BE2C (cell line): Measurements from ENCODE around the gene DNAJC16.

Experiments
- DNase-seq: peaks from one replicate; pipeline ENCODE4 v3.0.0-alpha.2; 2020
- H3K27me3 ChIP-seq: fragments of 250-450 bp; sonication (Bioruptor Pico); 2 replicates; pipeline ENCODE4 v1.5.1; 2020; ENCODE audit warnings: mild to moderate bottlenecking
- H3K36me3 ChIP-seq: fragments of 250-450 bp; sonication (Bioruptor Pico); 2 replicates; pipeline ENCODE4 v1.5.1; 2020; ENCODE audit warnings: mild to moderate bottlenecking
- H3K4me1 ChIP-seq: fragments of 250-450 bp; sonication (Bioruptor Pico); 2 replicates; pipeline ENCODE4 v1.5.1; 2020
- H3K4me3 ChIP-seq: 2 replicates; pipeline ENCODE4 v1.5.1; 2011; ENCODE audit warnings: low read depth, low read length
- H3K9me3 ChIP-seq: fragments of 250-450 bp; sonication (Bioruptor Pico); 2 replicates; pipeline ENCODE4 v1.5.1; 2020
- TF ChIP-seq, protein P1 (sequence below): IDR thresholded peaks from 2 replicates; pipeline ENCODE4 v1.5.1; 2012; ENCODE audit warnings: mild to moderate bottlenecking, low read depth, low read length

Gene DNAJC16

DNA sequence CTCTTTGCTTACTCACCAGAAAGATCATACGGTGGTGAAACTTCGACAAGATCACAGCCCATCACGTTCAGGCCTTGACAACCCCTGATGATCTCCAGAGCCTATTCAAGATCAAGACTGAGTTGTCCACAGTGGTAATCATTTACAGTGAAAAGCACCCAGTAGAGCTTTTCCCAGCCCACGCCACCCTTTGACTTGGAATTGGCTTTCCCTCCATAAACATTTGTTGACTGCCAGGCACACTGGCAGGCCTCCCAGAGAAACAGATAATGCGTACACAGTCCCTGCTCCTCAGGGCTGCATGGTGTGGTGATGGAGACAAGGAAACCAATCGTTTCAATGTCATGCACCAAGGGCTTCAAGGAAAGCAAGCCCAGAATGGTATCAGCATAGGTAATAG, 48.1 kb downstream of the DNAJC16 start:
- H3K4me3 ChIP-seq: no peak overlapping the region
- TF ChIP-seq, protein P1, sequence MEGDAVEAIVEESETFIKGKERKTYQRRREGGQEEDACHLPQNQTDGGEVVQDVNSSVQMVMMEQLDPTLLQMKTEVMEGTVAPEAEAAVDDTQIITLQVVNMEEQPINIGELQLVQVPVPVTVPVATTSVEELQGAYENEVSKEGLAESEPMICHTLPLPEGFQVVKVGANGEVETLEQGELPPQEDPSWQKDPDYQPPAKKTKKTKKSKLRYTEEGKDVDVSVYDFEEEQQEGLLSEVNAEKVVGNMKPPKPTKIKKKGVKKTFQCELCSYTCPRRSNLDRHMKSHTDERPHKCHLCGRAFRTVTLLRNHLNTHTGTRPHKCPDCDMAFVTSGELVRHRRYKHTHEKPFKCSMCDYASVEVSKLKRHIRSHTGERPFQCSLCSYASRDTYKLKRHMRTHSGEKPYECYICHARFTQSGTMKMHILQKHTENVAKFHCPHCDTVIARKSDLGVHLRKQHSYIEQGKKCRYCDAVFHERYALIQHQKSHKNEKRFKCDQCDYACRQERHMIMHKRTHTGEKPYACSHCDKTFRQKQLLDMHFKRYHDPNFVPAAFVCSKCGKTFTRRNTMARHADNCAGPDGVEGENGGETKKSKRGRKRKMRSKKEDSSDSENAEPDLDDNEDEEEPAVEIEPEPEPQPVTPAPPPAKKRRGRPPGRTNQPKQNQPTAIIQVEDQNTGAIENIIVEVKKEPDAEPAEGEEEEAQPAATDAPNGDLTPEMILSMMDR: no peak
- no peak for DNase-seq
- H3K9me3 ChIP-seq: no peaks in the 10 kb centered on the region
- H3K36me3 ChIP-seq: no peaks in the 10 kb centered on the region
- H3K4me1 ChIP-seq: no peaks in the 10 kb centered on the region
- no peaks in the 10 kb centered on the region for H3K27me3 ChIP-seq

DNA sequence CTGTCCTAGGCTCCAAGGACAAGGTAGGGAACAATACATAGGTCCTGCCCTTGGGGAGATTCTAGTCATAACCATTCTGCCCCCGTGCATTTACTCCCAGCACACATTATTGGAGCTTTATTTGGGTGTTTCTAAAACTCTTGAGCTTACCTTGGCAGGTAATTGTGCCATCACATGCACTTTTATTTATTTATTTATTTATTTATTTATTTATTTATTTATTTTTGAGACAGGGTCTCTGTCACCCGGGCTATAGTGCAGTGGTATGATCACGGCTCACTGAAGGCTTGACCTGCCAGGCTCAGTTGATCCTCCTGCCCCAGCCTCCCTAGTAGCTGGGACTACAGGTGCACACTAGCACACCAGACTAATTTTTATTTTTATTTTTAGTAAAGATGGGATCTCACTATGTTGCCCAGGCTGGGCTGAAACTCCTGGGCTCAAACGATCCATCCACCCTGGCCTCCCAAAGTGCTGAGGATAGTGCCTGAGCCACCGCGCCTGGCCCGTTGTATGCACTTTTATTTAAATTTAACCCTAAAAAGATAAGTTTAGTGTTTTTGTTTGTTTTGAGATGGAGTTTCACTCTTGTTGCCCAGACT, 49.0 kb downstream of the DNAJC16 start:
- Histone ChIP-seq H3K36me3 (no peaks in the 10 kb centered on the region), H3K4me1 (no peaks in the 10 kb centered on the region), H3K4me3 (no peak overlapping the region), H3K27me3 (no peaks in the 10 kb centered on the region), H3K9me3 (no peaks in the 10 kb centered on the region)
- TF ChIP-seq, protein P1: no peak
- DNase-seq: no peak

DNA sequence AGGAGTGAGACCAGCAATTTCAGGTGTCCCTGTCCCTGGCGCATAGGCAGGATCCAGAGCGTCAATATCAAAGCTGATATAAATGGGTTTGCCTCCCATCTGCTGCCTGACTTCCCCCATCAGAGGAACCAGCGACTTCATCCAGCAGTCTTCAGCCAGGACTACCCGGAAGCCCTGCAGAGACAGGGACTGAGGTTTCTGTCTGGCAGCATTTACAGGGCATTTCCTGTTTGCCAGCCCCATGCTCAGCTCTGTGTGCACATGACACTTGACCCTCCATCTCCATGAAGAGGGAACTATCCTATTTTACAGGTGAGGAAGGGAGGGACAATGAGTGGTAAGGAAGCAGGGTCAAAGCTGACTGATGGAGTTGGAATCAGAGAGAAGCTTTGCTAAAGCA, 51.0 kb downstream of the DNAJC16 start:
- no peaks in the 10 kb centered on the region for H3K36me3 ChIP-seq
- no peaks in the 10 kb centered on the region for H3K9me3 ChIP-seq
- TF ChIP-seq, protein P1: no peak
- no peaks in the 10 kb centered on the region for H3K27me3 ChIP-seq
- H3K4me3 ChIP-seq: no peak overlapping the region
- no peak for DNase-seq
- no peaks in the 10 kb centered on the region for H3K4me1 ChIP-seq

DNA sequence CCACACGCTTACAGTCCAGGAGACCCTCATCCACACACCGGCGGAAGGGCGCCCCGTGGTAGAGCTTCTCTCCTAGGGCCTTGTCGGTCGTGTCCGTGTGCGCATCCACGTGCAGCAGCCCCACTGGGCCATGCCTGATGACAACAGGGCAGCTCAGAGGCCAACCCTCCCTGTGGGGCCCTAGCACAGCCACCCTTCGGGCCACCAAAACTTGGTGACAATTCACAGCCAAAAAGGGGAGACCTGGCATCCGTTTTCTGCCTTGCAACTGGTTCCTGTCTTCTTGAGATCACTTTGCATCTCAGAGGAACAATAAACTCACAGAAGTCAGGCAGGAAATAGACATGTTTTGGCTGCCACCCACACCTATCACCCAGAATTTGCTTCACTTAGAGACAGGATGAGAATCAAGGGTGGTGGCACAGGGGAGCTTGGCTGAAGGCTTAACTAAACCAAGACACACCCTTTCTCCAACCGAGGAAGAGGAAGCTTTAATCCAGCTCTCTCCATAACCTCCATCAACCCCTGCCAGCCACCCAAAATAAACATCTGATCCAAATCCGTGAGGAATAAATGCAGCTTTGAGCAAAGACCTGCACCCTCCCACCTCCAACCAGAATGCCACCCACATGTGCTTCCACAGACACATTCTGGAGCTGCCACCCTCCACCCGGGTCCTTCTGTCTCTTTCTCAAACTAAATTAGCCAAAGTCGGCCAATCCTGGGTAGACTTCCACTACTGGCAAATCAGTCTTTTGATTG, 52.5 kb downstream of the DNAJC16 start:
- Histone ChIP-seq H3K9me3 (no peaks in the 10 kb centered on the region), H3K4me1 (no peaks in the 10 kb centered on the region), H3K36me3 (no peaks in the 10 kb centered on the region), H3K4me3 (no peak overlapping the region), H3K27me3 (no peaks in the 10 kb centered on the region)
- no peak for DNase-seq
- TF ChIP-seq, protein P1: no peak

DNA sequence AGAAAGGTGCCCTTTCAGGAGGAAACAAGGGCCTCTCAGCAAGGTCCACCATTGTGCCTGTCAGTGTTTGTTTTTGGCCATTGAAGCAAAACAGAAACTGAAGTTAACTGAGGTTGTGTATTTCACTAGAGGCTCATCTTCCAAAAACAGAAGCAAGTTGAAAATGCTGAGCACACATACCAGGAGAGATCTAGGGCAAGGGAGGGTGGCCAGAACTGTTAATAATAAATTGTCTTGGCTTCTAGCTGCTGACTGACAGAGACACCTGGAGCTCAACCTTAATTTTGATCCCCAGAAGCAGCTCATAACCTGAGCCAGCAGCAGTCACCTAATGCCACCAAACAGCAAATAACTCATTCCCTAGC, 53.0 kb downstream of the DNAJC16 start:
- H3K4me1 ChIP-seq: no peaks in the 10 kb centered on the region
- no peak for DNase-seq
- no peak overlapping the region for H3K4me3 ChIP-seq
- TF ChIP-seq, protein P1: no peak
- no peaks in the 10 kb centered on the region for H3K9me3 ChIP-seq
- H3K27me3 ChIP-seq: no peaks in the 10 kb centered on the region
- H3K36me3 ChIP-seq: no peaks in the 10 kb centered on the region

DNA sequence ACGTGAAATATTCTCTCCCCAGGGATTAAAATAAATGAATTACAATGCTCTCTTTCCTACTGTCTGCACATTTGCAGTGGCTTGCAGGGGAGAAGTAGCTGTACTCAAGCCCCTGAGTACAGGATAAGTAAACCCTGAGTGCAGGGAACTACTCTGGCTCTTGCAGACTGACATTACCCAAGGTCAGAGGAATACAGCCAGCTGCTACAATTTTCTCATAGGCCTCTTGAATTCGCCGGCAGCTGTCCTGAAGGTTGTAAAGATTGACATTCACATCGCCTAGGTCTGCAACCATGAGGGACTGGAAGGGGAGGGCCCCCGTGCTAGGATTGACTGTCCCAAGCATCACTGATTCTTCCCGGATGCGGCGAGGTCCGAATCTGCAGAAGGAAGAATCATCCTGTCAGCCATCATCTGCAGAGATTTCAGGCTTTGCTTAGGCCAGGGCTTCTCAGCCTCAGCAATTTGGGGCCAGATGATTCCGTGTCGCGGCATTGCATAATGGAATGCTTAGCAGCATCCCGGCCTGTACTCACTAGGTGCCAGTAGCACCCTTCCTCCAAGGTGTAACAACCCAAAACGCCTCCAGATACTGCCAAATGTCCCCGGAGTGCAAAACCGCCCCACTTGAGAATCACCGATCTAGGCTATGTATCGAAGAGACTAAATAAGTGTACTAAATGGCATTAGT, 56.5 kb downstream of the DNAJC16 start:
- Histone ChIP-seq H3K36me3 (no peaks in the 10 kb centered on the region), H3K4me1 (no peaks in the 10 kb centered on the region), H3K27me3 (no peaks in the 10 kb centered on the region), H3K4me3 (no peak overlapping the region), H3K9me3 (no peaks in the 10 kb centered on the region)
- TF ChIP-seq, protein P1: no peak
- DNase-seq: no peak
